Stimulated activated CD8-positive, alpha-beta memory T cell treated with anti-CD3 and anti-CD28 coated beads, Interleukin-7, amount 100 ng/mL, for 1 hour (primary cell): ENCODE results near the gene SLC12A7.
"Not testable (repeated sequence)": the region's sequence is repeated elsewhere in the genome, so short reads cannot be mapped to it uniquely, and the experiment has no call there.

Experiments
- DNase-seq, 2 donors: peaks; one replicate each; pipeline ENCODE4 v3.0.0-alpha.2; 2020; ENCODE audit warnings: low read depth in 2 of 2

SLC12A7 gene

DNA sequence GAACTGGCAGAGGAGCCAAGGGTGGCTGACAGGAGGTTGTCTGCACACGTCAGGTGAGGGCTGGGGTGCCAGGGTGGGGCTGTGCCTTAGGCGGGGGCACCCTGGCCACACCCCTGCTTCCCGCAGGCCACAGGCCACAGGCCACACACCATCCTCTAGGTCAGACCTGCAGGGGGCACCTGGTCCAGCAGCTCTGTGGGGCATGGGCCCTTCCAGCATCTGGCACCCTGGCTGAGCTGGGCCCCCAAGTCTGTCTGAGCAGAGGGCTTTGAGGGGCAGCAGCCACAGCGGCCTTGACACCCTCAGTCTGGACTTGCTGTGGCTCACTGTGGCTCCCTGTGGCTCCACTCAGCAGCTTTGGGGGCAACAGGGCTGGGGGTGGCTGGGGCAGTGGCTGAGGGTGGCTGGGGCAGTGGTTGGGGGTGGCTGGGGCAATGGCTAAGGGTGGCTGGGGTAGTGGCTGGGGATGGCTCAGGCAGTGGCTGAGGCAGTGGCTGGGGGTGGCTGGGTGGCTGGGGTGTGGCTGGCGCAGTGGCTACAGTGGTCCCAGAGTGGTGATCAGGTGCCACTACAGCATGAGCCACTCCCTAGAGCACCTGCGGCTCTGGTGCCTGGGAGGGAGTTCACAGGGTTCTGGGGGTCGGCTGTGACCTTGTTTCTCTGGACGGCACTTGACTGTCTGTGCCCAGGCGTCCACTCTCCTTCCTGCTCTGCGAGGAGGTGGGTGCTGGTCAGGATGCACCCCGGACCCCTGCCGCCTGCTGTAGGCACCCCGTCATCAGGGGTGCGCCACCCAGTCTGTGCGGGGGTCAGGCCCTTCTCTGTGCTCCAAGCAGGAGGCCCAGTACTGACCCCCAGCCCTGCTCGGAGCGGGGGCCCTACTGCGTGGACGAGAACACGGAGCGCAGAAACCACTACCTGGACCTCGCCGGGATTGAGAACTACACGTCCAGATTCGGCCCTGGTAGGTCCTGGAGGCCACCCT lies 76.2 kb downstream of the SLC12A7 start:
- DNase-seq = no peak

DNA sequence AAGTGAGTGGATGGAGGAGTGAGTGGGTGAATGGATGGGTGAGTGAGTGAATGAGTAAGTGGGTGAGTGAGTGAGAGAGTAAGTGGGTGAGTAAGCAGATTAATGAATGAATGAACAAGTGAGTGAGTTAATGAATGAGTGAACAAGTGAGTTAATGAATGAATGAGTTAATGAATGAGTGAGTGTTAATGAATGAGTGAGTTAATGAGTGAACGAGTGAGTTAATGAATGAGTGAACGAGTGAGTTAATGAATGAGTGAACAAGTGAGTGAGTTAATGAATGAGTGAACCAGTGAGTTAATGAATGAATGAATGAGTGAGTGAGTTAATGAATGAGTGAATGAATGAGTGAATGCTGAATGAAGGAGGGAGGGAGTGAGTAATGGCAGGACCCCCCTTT lies 76.9 kb downstream of the SLC12A7 start:
- DNase-seq = no peak

DNA sequence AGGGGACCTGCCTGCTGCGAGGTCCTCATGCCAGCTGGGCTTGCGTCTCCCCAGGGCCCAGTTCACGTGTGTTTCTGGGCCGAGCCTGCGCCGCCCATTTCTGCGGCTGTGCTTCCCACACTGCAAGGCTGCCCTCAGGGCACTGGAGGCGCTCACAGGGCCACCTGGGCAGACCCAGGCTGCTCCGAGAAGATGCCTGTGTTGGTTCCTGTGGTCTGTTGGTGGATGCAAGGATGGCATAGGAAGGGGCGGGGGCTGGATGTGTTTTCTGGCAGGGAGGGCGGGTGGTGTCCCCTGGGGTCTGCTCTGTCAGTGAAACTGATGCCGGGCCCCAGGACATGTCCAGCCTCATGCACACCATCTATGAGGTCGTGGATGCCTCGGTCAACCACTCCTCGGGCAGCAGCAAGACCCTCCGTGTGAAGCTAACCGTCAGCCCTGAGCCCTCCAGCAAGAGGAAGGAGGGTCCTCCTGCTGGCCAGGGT lies 77.4 kb downstream of the SLC12A7 start:
- DNase-seq = no peak

DNA sequence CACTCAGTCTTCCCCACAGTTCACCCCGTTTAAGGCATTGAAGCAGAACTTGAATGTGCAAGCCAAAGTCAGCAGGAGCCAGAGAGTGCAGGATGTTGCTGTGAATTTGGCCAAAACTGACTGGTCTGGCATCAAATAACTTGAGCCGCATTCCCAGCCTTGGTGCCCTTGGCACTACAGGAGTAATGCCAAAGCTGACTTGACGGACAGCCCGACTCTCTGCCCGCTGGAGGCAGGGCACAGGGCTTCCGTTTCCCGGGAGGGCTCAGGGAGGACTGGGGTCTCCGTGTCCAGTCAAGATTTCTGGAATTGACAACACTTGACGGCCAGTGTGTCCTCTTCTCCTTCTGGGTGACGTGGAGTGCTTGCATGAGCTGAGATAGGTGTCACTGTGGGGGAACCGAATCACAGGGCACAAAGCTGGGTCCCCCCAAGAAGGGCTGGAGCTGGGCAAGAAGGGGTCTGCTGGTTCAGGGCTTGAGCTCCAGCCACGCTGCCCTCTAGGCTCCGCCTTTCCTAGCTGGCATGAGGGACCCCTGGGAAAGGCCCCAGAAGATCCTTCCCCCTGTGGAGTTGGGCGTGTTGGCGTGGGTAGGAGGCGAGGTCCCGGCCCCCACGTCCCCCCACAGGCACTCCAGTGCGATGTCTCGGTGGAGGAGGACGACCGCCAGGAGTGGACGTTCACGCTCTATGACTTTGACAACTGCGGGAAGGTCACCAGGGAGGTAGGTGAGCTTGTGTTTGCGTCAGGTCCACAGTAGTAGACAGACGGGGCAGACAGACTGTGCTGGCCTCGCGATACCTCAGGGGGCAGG lies 78.0 kb downstream of the SLC12A7 start:
- no peak for DNase-seq

DNA sequence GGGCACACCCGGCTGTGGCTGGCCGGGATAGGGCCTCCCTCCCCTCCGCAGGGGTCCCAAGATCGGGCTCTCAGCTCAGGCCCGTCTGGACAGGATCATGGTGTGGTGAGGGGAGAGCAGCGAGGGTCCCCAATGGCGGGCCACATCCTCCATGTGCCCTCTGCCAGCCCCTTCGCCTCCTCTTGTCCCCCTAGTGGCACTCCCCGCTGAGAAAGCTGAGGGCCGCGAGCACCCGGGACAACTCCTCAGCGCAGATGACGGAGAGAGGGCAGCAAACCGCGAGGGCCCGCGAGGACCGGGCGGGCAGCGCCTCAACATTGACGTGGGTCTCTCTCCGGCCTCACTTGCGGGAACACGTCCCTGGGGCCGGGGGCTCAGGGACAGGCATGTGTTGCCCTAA lies 78.7 kb downstream of the SLC12A7 start:
- DNase-seq = no peak

DNA sequence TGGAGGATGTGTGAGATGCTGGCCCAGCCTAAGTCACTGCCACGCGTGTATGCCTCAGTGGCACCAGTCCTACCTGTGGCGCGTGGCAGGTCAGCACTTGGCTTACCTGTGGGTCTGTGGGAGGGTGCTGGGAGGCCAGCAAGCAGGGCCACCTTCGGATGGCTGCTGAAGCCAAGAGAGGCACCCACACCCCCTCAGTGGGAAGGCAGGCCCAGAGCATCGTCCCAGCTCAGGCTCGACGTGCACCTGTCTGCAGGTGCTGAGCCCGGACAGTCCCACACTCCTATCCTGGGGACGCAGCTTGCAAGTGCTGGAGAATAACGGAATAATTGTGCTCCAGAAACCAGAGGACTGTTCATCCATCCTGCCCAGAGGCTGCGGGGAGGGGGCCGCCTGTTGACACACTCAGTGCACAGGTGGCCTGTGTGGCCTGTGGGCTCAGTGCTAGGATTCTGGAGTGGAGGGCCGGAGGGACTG lies 79.3 kb downstream of the SLC12A7 start:
- DNase-seq = no peak

DNA sequence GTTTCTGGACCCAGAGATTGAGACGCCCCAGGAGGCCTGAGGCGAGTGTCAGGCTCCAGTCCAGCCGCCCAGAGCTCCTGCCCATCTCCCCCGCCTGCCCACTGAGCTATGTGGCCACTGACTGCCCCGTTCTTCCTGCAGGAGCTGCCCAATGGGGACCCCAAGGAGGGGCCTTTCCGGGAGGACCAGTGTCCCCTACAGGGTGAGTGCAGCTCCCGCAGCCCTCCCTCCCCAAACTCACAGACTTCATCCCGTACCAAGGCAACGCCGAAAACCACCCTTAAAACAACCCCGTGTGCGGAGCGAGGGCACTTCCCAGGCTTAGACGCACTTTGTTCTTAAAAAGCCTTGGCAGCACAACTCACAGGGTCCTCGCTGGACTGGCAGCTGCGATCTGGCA lies 79.9 kb downstream of the SLC12A7 start:
- DNase-seq = no peak

DNA sequence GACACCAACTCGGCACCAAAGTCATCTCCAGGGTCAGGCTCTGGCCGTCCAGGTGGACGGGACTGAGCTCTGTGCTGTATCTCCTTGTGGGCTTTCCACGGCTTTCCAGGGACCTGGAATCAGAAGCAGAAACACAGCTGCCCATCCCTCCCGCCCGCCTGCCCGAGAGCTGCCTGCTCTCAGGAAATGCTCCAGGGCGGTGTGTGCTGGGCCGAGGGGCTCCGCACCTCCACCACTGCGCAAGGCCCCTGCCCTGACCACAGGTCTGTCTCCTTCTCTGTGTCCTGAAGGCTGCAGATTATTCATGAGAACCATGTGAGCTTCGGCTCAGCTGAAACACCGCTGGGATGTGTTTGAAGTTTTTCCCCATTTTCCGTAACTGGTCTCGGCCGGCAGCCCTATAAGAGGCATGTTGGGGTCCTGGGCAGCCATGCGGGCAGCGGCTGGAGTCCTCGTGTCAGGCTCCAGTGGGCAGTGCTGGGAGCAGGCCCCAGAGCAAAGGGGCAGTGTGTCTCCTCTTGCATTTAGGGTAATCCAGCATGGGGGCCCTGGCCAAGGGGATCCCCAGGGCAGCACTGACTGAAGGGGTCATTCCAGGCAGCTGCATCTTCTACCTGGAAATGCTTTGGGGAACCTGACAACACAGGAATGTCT lies 80.4 kb downstream of the SLC12A7 start:
- DNase-seq = no peak

DNA sequence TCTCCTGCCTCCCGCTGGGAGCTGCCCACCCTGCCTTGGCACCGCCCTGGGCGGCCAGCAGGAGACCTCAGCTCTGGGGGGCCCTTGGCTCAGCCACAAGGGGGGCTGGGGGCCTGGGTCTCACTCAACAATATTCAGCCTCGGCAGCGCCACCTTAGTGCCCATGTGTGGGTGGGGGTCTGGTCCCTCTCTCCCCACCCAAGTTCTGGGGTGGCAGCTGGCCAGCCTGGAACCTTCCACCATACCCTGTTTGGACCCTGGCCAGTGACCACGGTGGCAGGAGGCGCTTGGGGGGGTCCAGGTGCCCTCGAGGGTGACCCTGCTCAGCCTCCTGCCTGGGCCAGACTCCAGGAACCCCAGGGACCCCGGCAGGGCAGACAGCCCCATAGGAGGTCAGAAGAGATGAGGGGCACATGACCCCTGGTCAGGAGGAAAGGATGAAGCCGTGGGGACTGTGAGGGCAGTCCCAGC lies 81.0 kb downstream of the SLC12A7 start:
- DNase-seq = no peak

DNA sequence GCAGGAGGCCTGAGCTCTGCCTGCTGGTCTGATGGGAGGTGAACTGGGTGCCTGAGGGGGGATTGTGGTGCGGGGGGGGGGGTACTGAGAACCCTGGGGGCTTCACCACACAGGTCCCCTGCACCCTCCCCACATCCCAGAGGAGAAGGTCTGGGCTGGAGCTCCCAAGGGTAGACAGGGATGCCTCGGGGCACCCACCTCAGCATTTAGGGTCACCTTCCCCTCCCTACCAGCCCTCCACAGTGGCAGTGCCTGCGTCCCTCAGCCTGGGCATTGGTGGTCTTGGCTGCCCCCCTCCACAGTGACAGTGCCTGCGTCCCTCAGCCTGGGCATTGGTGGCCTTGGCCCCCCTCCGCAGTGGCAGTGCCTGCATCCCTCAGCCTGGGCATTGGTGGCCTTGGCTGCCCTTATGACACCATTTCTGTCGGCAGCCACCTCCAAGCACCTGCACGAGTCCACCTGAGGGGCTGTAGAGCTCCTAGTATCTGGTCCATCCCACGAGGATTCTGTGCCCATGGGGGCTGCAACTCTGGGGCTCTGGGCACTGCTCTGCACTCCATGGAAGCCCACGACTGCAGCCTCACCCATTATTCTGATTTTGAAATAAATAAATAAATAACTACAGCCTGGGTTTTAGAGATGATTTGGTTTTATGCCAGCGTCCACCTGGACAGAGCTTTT lies 81.8 kb downstream of the SLC12A7 start:
- DNase-seq = no peak

DNA sequence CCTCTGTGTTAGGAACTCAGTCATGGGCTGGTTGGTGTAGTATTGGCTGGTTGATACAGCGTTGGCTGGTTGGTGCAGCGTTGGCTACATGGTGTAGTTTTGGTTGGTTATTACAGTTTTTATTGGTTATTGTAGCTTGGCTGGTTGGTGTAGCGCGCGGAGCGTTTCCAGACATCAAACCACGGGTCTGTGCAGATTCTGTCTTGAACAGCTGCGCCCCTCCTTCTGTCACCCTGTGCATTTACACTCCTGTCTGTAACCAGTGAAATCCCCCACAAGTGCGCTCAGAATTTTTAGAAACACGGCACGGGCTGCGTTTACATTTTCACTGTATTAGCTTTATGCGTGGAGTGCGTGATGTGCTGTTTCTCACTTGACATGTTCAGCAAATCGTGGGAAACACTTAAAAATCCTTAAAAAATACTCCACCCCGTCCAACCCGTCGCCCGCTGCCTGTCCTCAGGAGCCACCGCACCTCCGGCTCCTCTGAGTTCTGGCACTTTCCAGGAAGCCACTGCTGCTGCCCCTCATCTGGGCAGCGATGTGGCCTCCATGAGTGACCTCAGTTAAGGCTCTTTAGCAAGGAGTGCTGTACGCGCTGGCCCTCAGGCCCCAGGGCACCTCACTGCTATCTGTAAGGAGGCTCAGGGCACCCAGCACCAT lies 82.5 kb downstream of the SLC12A7 start:
- DNase-seq = no peak

DNA sequence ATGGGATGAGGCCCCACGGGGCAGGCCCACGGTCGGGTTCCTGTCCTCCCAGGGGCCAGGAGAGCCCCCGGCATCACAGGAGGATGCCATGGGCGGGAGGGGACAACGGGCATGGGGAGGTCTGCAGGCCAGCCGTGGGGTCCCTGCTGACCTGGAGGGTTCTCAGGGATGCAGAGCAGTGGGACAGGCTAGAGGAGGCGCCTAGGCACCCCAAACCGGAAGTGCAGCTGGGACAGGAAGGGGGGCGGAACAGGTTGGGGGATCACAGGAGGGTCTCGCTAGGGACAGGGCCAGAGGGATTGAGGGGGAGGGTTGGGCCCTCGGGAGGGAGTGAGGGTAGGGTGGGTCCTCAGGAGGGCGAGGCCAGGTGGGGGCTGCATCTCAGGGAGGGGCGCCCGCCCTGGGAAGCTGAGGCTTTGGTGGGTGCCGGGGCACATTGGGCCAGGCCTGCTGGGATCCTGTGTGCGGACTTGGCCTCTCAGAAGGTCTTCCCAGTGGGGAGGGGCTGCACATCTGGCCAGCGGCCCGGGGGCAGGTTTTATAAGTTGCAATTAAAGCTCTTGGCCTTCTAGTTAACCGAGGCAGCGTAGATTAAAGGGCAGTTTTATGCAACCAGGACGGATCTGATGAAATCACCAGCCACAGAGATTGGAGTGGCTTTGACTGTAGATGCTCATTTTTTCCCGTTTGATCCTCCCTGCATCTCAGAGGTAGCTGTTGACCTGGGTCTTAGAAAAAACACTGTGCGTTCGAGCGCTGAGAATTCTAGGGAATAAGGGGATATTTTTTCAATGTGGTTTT lies 83.2 kb downstream of the SLC12A7 start:
- DNase-seq = no peak

DNA sequence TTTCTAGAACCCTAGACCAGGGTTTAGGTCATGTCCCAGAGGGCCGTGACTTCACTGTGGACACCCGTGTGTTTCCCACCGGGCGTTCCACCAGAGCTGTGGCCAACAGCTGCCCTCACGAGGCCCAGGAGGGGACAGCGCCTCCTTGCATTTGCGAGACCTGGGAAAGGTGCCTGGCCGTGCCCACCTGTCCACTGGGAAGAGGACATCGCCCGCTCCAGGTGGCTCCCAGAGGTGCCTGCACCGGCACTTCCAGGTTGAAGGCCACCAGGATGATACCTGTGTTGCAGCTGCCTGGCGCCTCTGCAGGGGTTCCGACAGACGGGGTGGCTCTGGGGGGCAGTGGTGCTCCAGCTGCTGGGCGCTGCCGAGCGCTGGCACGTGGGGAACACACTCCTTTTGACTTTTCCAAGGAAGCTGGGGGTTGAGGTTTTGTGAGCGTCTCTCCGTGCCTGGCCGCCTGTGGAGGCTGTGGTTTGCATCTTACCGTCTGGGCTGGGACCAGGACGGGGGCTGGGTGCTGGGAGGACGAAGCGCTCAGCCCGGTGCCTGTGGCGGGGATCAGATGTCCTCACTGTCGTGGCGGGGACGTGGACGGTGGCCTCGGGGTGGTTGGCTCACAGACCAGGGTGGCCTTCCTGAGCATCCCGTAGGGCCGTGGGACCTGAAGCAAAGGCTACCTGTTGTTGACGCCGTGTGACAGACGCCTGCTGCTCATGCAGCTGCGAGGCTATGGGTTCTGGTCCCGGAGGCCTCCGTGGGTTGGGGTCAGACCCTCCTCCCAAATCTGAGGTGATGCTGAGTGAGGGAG lies 84.0 kb downstream of the SLC12A7 start:
- no peak for DNase-seq

DNA sequence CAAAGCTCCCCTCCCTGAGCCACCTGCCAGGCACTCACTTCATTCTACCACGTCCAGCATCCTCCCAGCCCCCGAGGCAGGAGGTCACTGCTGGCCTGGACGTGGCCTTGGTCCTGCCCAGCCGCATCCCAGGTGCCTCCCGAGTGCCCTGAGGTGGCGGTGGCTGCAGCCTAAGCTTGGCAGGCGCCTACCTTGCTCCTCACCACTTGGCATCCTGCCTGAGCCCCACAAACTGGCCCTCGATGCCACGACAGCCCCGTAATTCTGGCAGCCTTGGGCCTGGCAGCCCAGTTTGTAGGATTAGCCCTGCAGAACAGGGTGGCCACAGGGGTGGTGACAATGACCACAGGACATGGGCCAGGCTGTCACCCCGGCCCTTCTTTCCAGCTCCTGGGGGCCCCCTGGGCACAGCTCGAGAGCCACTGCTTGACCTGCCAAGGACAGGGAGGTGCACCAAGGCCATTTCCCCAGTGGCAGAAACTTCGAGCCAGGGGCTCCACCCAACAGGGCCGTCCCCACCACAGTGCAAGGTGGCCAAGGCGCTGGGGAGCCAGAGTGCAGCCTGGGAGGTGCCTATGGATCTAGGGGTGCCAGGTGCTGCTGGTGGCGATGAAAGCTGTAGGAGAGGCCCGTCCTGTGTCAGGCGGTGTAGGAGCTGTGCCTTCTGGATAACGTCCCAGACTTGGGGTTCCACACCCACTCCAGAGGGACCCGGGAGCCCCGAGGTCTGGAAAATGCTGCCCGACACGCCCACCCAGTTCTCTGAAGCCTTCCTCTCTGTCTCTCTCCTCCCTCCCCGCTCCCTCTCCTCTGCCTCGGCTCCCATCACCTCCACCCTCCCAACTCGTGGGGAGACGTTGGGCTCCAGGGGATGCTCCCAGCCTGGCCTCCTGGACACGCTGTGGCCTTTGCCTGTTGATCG lies 84.9 kb downstream of the SLC12A7 start:
- DNase-seq = no peak

DNA sequence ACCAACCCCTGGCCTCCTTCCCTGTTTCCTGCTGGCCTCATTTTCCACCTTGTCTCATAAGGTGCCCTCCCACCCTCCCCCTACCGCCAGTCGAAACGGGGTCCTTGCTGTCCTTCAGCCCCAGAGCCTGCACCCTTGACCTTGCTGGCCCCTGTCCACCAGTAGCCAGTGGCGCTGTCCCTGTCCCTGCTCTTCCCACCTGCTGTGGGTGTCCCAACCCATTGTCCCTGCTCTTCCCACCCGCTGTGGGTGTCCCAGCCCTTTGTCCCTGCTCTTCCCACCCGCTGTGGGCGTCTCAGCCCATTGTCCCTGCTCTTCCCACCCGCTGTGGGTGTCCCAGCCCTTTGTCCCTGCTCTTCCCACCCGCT lies 89.9 kb downstream of the SLC12A7 start:
- DNase-seq = not testable (repeated sequence)

DNA sequence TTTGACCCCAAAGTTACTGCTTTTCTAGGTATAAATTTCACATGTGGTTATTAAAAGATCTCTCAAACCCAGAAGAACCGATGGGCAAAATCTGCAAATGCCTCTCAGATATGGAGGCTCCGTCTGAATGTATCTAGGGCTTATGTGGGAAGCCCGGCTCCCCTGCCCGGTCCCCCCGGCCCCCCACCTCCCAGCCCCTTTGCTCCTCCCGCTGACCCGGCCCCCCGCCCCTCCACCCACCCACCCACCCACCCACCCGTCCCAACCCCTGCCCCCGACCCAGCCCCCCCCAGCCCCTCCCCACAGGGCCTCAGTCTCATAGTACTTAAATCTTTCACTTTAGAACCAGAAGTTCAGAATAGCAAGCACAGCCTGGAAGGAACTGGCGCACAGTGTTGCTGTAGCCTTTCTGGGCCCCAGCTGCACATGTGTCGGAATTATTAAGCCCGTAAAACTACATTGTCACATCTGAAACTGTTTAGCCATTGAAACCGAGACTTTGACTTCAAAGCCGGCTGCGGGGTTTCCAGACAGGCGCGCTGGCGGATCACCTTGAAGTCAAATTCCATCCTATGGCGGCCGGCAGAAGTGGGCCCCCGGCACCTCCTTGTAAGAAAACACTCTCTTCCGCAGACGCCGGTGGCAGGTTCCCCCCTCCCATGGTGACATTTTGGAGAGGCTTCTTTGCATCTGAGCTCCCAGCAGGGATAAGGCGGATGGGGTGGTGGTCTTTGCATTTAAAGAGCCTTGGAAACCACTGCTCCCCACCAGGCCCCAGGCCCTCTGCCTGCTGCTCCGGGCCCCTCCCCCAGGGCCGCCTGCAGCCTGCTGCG lies 90.5 kb downstream of the SLC12A7 start:
- DNase-seq = no peak

DNA sequence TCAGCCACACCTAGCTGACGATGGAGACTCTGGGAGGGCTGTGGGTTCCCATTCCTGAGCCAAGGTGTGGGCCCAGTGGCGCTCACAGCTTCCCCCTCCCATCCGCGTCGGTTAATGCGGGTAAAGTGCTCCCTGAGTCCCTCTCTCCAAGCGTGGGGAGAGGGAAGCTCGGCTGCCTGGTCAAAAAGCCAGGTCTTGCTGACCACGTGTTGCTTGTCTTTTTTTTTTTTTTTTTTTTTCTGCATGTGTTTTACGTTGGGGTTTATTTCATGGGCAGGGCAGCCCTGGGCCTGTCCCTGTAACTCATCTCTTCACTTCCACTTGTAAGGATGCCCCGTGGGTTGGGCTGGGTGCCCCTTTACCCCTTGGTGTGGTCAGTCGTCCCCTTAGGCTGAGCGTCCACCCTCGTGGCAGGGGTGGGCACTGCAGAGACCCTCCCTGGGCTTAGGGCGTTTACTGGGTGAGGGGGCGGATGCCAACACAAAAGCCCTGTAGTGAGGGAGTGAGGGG lies 91.4 kb downstream of the SLC12A7 start:
- DNase-seq = no peak
